Esophagus squamous epithelium (tissue), 5 donors: Measurements from ENCODE around the gene KCTD8. TPM values are rescaled to one million over a fixed set of nuclear protein-coding genes. Genes with fewer than 3 reads are reported as not detected.

Experiments used
- DNase-seq: peaks from one replicate; lab custom pipeline; 2025; lab: John Stamatoyannopoulos, UW
- H3K27ac ChIP-seq, 4 donors: fragments of 200-600 bp; sonication (generic); one replicate each; pipeline ENCODE4 v1.5.1; 2016 to 2019; ENCODE audit warnings: mild to moderate bottlenecking in 1 of 4
- H3K27me3 ChIP-seq, 4 donors: fragments of 200-600 bp; sonication (generic); 1 replicate in 3 of 4; 2 replicates in 1 of 4; pipeline versions ENCODE4 v1.5.1 to v1.6.0; 2017 to 2021; ENCODE audit warnings: antibody characterized with exemption in 1 of 4
- H3K36me3 ChIP-seq, 3 donors: fragments of 200-600 bp; sonication (generic); one replicate each; pipeline ENCODE4 v1.5.1; 2016 to 2019
- H3K4me1 ChIP-seq, 3 donors: fragments of 200-600 bp; sonication (generic); one replicate each; pipeline ENCODE4 v1.5.1; 2017 to 2019
- H3K4me3 ChIP-seq, 4 donors: fragments of 200-600 bp; sonication (generic); 1 replicate in 3 of 4; 2 replicates in 1 of 4; pipeline ENCODE4 v1.5.1; 2016 to 2019; ENCODE audit warnings: mild to moderate bottlenecking in 2 of 4, moderate library complexity in 1 of 4
- H3K9me3 ChIP-seq, 3 donors: fragments of 200-600 bp; sonication (generic); one replicate each; pipeline ENCODE4 v1.5.1; 2016 to 2019
- CTCF ChIP-seq, 6 experiments: fragments of 450-650 bp in 4 of 6; fragments of 200-600 bp in 2 of 6; sonication (generic) in 2 of 6; IDR thresholded peaks; one replicate each; pipeline ENCODE4 v1.5.1; 2016 to 2019; ENCODE audit warnings: antibody characterized with exemption in 6 of 6, mild to moderate bottlenecking in 4 of 6, moderate library complexity in 4 of 6
- POLR2A ChIP-seq, 4 donors: fragments of 450-650 bp; IDR thresholded peaks; one replicate each; pipeline ENCODE4 v1.6.1; 2017; ENCODE audit warnings: antibody characterized with exemption in 4 of 4, mild to moderate bottlenecking in 4 of 4, moderate library complexity in 3 of 4
- WGBS, 2 donors: methylation state at CpG; one replicate each; pipeline ENCODE4 v1.1.5; 2018; 5-methylcytosine and 5-hydroxymethylcytosine counted together
- intact Hi-C: fragments of 100-400 bp; cut with DNase I; formaldehyde crosslinking; loops from one replicate; pipeline ENCODE4 v1.15.0; 2022
- total RNA-seq, 4 donors: library from RNA; depleted of rRNA; stranded (reverse); fragments of >200 nt; gene quantifications; one replicate each; pipeline ENCODE4 v1.1.0, GENCODE V29; 2016
- donor health status: DM: yes; HTN: yes; CAD: no.

The KCTD8 gene
- total RNA-seq, 4 donors from 2014 or later: 0.45 to 0.95 (median 0.85) TPM; not detected in 1

- DNase-seq: no peak
- no peaks in the 10 kb centered on the region for H3K27me3 ChIP-seq
- H3K4me3 ChIP-seq: no peak overlapping the region
- no peak overlapping the region for H3K27ac ChIP-seq
- peaks cover 0 to 3% (median 0%) of the 10 kb centered on the region in 3 donors for H3K9me3 ChIP-seq
- H3K4me1 ChIP-seq: no peaks in the 10 kb centered on the region
- TF ChIP-seq CTCF (IDR thresholded peaks at IDR 0.05): no peak
- TF ChIP-seq POLR2A (IDR thresholded peaks at IDR 0.05): no peak
- intact Hi-C loops: no loop called here
- no peaks in the 10 kb centered on the region for H3K36me3 ChIP-seq
Observed at GRCh38 chr4:44237643-44238042, 211.0 kb downstream of the KCTD8 start.

GRCh38 chr4:44235897-44236296 is 212.7 kb downstream of the KCTD8 start:
- H3K4me3 ChIP-seq: no peak overlapping the region
- 71 to 90% methylated on average over 3 of the region's 3 CpGs for WGBS, 2 donors
- TF ChIP-seq POLR2A (IDR thresholded peaks at IDR 0.05): no peak
- TF ChIP-seq CTCF (IDR thresholded peaks at IDR 0.05): no peak
- H3K4me1 ChIP-seq: no peaks in the 10 kb centered on the region
- no peak overlapping the region for H3K27ac ChIP-seq
- H3K36me3 ChIP-seq: no peaks in the 10 kb centered on the region
- peaks cover 0 to 3% (median 0%) of the 10 kb centered on the region in 3 donors for H3K9me3 ChIP-seq
- intact Hi-C loops: no loop called here
- no peak for DNase-seq
- H3K27me3 ChIP-seq: no peaks in the 10 kb centered on the region

- TF ChIP-seq CTCF (IDR thresholded peaks at IDR 0.05): no peak
- TF ChIP-seq POLR2A (IDR thresholded peaks at IDR 0.05): no peak
- Histone ChIP-seq H3K4me1 (no peaks in the 10 kb centered on the region), H3K27ac (no peak overlapping the region), H3K36me3 (no peaks in the 10 kb centered on the region), H3K4me3 (no peak overlapping the region), H3K27me3 (no peaks in the 10 kb centered on the region), H3K9me3 (peaks cover 0 to 7% (median 0%) of the 10 kb centered on the region in 3 donors)
- WGBS, 2 donors: 31 to 53% methylated on average over 1 of the region's 1 CpG
- no peak for DNase-seq
- intact Hi-C loops: no loop called here
Observed at GRCh38 chr4:44232262-44232661, 216.3 kb downstream of the KCTD8 start.

GRCh38 chr4:44231006-44231405 is 217.6 kb downstream of the KCTD8 start:
- Histone ChIP-seq H3K36me3 (no peaks in the 10 kb centered on the region), H3K27ac (no peak overlapping the region), H3K4me1 (no peaks in the 10 kb centered on the region), H3K27me3 (no peaks in the 10 kb centered on the region), H3K4me3 (no peak overlapping the region), H3K9me3 (peaks cover 0 to 6% (median 0%) of the 10 kb centered on the region in 3 donors)
- no peak for TF ChIP-seq CTCF (IDR thresholded peaks at IDR 0.05)
- no peak for TF ChIP-seq POLR2A (IDR thresholded peaks at IDR 0.05)
- DNase-seq: no peak
- intact Hi-C loops: no loop called here
- WGBS, 2 donors: 74% methylated on average over 2 of the region's 2 CpGs

GRCh38 chr4:44228326-44228725 is 220.3 kb downstream of the KCTD8 start:
- intact Hi-C loops: no loop called here
- TF ChIP-seq CTCF (IDR thresholded peaks at IDR 0.05): no peak
- TF ChIP-seq POLR2A (IDR thresholded peaks at IDR 0.05): no peak
- Histone ChIP-seq H3K27ac (no peak overlapping the region), H3K4me1 (no peaks in the 10 kb centered on the region), H3K36me3 (no peaks in the 10 kb centered on the region), H3K27me3 (no peaks in the 10 kb centered on the region), H3K4me3 (no peak overlapping the region), H3K9me3 (peaks cover 0 to 4% (median 0%) of the 10 kb centered on the region in 3 donors)
- no peak for DNase-seq
- 59 to 68% methylated on average over 1 of the region's 1 CpG for WGBS, 2 donors
